ENCODE results near the gene PTPRD.

Gene PTPRD

GRCh38 chr9:8715788-8716187 is 1897.0 kb downstream of the PTPRD start:
- Histone ChIP-seq H3K4me2 (ENCODE audit: low read depth, low read length, poor library complexity, severe bottlenecking) (no peak overlapping the region), H2AFZ (ENCODE audit: low read depth, low read length, severe bottlenecking) (no peak overlapping the region), H3K36me3 (ENCODE audit: low read length) (no peaks in the 10 kb centered on the region), H3K27me3 (ENCODE audit: low read length) (no peaks in the 10 kb centered on the region), H3K27ac (ENCODE audit: low read depth, low read length) (no peak overlapping the region), H4K20me1 (ENCODE audit: low read depth, low read length) (no peaks in the 10 kb centered on the region), H3K9me2 (replicated peaks; ENCODE audit: insufficient read depth, low read length) (no peaks in the 10 kb centered on the region), H3K9ac (ENCODE audit: low read length) (no peak overlapping the region), H3K4me3 (ENCODE audit: insufficient read depth, low read length, poor library complexity, severe bottlenecking) (no peak overlapping the region), H3F3A (ENCODE audit: insufficient read depth) (no peaks in the 10 kb centered on the region), H3K9me3 (ENCODE audit: insufficient read depth, low read length) (no peaks in the 10 kb centered on the region), H3K79me2 (ENCODE audit: insufficient read depth, low read length) (no peaks in the 10 kb centered on the region)
- no peak for TF ChIP-seq EZH2phosphoT487 (conservative IDR thresholded peaks at IDR 0.05; ENCODE audit: low read length)
- TF ChIP-seq CTCF (IDR thresholded peaks at IDR 0.05; ENCODE audit: insufficient read depth, low read length, poor library complexity, severe bottlenecking), result no peak

DNA sequence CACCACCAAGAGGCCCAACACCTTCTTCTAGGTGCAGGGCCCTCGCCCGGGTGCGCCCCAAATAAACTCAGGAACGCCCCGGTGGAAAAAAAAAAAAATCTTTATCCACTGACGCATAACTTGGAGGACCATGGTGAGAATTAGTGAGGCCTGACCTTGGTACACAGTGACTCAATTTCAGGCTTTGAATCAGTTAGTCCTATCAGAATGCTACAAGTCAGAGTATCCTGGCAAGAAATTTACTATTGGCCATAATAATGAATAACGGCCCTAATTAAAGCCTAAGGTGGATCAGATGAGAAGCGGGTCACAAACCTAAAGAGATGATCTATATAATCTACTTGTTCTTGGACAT is 1899.0 kb downstream of the PTPRD start:
- H3K9me3 ChIP-seq (ENCODE audit: insufficient read depth, low read length), result no peaks in the 10 kb centered on the region
- no peaks in the 10 kb centered on the region for H3K9me2 ChIP-seq (replicated peaks; ENCODE audit: insufficient read depth, low read length)

DNA sequence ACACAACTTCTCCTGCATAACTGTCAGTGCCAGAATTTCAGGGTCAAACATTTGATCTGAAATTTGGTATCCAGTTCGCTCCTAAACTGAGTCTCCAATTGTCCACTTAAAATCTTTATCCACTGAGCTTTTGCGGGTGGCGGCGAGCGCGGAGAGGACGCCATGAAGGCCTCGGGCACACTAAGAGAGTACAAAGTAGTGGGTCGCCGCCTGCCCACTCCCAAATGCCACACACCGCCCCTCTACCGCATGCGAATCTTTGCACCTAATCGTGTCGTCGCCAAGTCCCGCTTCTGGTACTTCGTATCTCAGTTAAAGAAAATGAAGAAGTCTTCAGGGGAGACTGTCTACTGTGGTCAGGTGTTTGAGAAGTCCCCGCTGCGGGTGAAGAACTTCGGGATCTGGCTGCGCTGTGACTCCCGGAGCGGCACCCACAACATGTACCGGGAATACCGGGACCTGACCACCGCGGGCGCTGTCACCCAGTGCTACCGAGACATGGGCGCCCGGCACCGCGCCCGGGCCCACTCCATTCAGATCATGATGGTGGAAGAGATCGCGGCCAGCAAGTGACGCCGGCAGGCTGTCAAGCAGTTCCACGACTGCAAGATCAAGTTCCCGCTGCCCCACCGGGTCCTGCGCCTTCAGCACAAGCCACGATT is 1899.5 kb downstream of the PTPRD start:
- H4K20me1 ChIP-seq (ENCODE audit: low read depth, low read length), result no peaks in the 10 kb centered on the region
- H3K27me3 ChIP-seq (ENCODE audit: low read length), result no peaks in the 10 kb centered on the region
- H3K4me3 ChIP-seq (ENCODE audit: insufficient read depth, low read length, poor library complexity, severe bottlenecking), result no peak overlapping the region
- no peak overlapping the region for H3K4me2 ChIP-seq (ENCODE audit: low read depth, low read length, poor library complexity, severe bottlenecking)
- no peak overlapping the region for H3K27ac ChIP-seq (ENCODE audit: low read depth, low read length)
- no peaks in the 10 kb centered on the region for H3K79me2 ChIP-seq (ENCODE audit: insufficient read depth, low read length)
- no peaks in the 10 kb centered on the region for H3K9me3 ChIP-seq (ENCODE audit: insufficient read depth, low read length)
- no peaks in the 10 kb centered on the region for H3F3A ChIP-seq (ENCODE audit: insufficient read depth)
- H3K9me2 ChIP-seq (replicated peaks; ENCODE audit: insufficient read depth, low read length), result no peaks in the 10 kb centered on the region
- no peak overlapping the region for H3K9ac ChIP-seq (ENCODE audit: low read length)
- no peak overlapping the region for H2AFZ ChIP-seq (ENCODE audit: low read depth, low read length, severe bottlenecking)
- H3K36me3 ChIP-seq (ENCODE audit: low read length), result no peaks in the 10 kb centered on the region
- TF ChIP-seq CTCF (IDR thresholded peaks at IDR 0.05; ENCODE audit: insufficient read depth, low read length, poor library complexity, severe bottlenecking) (no peak), EZH2phosphoT487 (conservative IDR thresholded peaks at IDR 0.05; ENCODE audit: low read length) (no peak)

More for the DNA sequence above, 1899.0 kb downstream of the PTPRD start:
- Histone ChIP-seq H3F3A (ENCODE audit: insufficient read depth) (no peaks in the 10 kb centered on the region), H3K27me3 (ENCODE audit: low read length) (no peaks in the 10 kb centered on the region), H3K36me3 (ENCODE audit: low read length) (no peaks in the 10 kb centered on the region), H3K27ac (ENCODE audit: low read depth, low read length) (no peak overlapping the region), H3K9ac (ENCODE audit: low read length) (no peak overlapping the region), H3K4me2 (ENCODE audit: low read depth, low read length, poor library complexity, severe bottlenecking) (no peak overlapping the region), H3K4me3 (ENCODE audit: insufficient read depth, low read length, poor library complexity, severe bottlenecking) (no peak overlapping the region), H4K20me1 (ENCODE audit: low read depth, low read length) (no peaks in the 10 kb centered on the region), H2AFZ (ENCODE audit: low read depth, low read length, severe bottlenecking) (no peak overlapping the region), H3K79me2 (ENCODE audit: insufficient read depth, low read length) (no peaks in the 10 kb centered on the region)
- no peak for TF ChIP-seq CTCF (IDR thresholded peaks at IDR 0.05; ENCODE audit: insufficient read depth, low read length, poor library complexity, severe bottlenecking)
- no peak for TF ChIP-seq EZH2phosphoT487 (conservative IDR thresholded peaks at IDR 0.05; ENCODE audit: low read length)
